Epithelial cell of esophagus (primary cell): Measurements from ENCODE around the gene NDST1.
A peak's percentile ranks its signal among the peaks of the same experiment; 100 is the strongest.

Source experiments
- DNase-seq: peaks from one replicate; pipeline ENCODE4 v3.0.0; 2010; ENCODE audit warnings: low read depth
- H3K4me3 ChIP-seq: 2 replicates; pipeline ENCODE4 v1.5.1; 2011; ENCODE audit warnings: mild to moderate bottlenecking, low read length, control low read depth
- TF ChIP-seq, protein P1 (sequence below): IDR thresholded peaks from 2 replicates; pipeline ENCODE4 v1.5.1; 2011; ENCODE audit warnings: low read depth, mild to moderate bottlenecking, low read length, control low read depth, inconsistent platforms; ENCODE audit not compliant: insufficient read depth; ENCODE audit errors: missing control alignments

Gene NDST1

DNA sequence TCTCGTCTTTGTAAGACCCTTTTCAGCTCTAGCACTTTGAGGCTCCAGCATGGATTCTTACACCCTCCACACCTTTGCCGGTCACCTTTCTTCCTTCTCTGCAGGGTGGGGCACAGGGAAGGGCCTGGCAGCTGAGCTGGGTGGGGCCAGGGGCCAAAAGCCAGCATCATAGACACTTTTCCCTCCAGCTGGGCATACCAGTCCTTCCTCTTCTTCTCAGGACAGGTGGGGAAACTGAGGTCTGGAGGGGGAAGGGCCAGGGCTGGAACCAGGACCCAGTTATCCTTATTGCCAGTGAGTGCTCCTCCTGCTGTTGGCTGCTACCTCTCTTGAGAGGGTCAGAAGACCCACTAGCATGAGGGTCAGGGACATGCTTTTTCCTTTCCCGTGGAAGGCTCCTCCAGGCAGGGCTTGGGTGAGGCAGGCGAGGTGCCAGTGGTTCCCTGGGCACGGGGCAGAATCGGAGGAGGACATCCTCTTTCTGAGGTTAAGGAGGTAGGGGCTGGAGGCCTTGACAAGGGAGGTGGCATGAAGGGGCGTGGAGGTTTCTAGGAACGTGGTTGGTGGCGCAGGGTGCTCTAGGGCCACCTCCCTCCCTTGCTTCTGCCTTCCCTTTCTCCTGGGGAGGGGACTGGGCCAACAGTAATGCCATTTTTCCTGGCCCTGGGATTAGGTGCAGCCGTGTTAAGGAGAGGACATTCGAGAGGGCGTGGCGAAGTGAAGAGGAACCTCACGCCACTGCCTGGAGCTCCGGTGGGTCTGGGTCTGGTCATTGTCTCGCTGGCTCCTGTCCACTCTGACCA lies at the start of gene NDST1:
TSS of gene NDST1 (plus strand) at position 658 of the 803 bp plus-strand sequence. CDS start 13,124 bp downstream, outside the sequence.
- DNase-seq, result no peak
- no peak within 1 kb of the TSS for H3K4me3 ChIP-seq
- TF ChIP-seq, protein P1, sequence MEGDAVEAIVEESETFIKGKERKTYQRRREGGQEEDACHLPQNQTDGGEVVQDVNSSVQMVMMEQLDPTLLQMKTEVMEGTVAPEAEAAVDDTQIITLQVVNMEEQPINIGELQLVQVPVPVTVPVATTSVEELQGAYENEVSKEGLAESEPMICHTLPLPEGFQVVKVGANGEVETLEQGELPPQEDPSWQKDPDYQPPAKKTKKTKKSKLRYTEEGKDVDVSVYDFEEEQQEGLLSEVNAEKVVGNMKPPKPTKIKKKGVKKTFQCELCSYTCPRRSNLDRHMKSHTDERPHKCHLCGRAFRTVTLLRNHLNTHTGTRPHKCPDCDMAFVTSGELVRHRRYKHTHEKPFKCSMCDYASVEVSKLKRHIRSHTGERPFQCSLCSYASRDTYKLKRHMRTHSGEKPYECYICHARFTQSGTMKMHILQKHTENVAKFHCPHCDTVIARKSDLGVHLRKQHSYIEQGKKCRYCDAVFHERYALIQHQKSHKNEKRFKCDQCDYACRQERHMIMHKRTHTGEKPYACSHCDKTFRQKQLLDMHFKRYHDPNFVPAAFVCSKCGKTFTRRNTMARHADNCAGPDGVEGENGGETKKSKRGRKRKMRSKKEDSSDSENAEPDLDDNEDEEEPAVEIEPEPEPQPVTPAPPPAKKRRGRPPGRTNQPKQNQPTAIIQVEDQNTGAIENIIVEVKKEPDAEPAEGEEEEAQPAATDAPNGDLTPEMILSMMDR, result no peak

DNA sequence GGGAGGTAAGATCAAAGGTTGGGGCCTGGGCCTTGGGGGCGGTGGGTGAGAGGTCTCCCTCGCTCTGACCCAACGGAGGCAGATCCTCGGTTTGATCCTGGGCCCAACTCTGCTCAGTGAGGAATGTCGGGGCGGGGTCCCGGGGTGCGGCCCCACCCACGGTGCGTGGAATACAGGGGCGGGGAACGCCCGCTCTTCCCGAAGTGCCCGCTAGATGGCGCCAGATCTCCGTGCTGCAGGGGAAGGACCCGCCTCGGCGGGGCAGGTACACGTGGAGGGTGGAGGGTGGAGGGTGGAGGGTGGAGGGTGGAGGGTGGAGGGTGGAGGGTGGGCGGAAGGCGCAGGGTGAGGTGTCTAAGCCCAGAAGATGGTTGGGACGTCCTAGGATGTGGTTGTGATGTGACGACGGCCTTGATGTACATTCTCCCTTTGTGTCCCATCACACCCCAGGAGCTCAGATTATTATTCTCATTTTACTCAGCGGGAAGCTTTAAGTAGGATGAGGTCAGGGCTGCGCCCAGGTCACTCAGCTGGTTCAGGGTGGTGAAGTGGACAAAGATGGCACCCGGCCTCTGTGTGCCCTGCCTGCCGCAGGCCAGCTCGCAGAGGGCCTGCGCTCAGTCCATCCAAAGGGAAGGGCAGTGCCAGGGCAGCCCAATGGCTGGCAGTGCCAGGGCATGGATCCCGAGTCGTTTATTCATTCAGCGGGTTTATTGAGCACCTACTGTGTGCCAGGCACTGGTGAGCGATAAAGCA lies 49.0 kb upstream of the NDST1 start:
- TF ChIP-seq, protein P1, result peak; percentile 75
- H3K4me3 ChIP-seq, result no peak overlapping the region
- peak; percentile 64 for DNase-seq

DNA sequence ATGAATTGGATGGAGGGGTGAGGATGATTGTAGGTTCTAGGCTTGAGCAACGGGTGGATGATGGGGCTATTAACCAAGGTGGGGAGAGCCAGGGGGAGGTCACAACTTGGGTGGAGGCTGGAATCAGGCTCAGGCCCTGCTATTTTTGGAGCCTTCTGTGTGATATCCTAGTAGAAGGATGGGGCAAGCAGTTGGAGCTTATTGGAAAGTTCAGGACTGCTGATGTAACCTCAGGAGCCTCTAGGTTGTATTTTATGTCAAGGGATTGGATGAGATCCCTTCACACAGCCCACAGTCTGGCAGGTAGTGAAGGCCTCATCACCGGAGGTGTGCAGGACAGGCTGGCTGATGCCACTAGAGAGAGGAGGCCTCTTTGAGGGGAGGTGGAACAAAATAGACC lies 47.1 kb upstream of the NDST1 start:
- H3K4me3 ChIP-seq, result no peak overlapping the region
- no peak for DNase-seq
- TF ChIP-seq, protein P1, result no peak

DNA sequence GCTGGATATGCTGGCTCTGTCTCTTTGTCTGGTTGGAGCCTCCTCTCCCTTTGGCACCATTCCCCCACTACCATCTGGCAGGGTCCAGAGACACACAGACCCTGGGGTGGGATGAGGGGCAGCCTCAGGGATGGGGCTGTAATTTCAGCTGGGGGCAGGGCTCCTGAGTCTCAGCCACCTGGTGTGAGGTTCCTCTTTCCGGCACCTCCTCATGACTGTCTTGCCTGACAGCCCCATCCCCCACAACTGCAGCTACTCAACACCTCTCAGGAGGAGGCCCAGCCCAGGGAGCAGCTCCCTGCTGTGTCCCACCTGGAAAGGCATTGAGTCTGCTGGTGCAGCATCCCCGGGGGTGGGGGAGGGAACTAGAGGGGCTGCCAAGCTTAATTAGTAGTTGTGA lies 46.7 kb upstream of the NDST1 start:
- TF ChIP-seq, protein P1, result no peak
- no peak for DNase-seq
- H3K4me3 ChIP-seq, result no peak overlapping the region

DNA sequence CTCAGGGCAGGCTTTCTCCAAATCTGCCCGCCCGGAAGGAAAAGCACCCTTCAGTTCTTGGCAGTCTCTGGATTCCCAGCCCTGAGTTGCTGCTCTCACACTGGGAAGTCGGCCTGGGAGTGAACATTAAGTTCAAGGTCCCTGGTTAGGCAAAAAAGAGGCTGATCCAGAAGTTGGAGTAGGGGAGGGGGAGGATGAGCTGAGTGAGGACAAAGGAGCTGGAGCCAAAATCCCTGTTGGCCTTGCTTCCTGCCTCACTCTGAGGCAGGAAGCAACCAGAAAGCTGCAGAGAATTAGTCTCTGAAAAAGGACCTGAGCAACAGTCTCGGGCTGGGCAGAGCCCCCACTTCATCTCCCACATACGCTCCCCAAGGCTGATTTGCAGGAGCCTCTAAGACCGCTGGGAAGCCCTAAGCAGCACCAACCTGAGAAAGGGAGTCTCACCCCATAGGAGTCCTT lies 43.3 kb upstream of the NDST1 start:
- H3K4me3 ChIP-seq, result no peak overlapping the region
- DNase-seq, result no peak
- TF ChIP-seq, protein P1, result no peak

DNA sequence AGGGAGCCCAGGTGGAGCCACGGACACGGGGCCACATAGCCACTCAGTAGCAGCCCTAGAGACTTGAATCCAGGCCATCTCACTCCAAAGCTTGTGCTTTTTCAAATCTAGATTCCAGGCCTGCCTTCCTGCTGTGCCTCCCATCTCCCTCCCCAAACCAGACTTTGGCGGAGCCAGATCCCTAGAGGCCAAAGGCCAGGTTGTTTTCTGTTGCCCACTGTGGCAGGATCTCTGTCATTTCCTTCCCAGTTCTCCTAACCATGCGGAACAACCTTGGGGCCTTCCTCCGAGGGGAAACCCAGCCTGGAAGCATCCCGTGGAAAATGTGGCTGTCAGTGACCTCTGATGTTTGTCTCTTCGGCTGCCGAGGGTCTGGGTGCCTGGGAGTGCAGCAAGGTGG lies 42.0 kb upstream of the NDST1 start:
- TF ChIP-seq, protein P1, result no peak
- no peak overlapping the region for H3K4me3 ChIP-seq
- DNase-seq, result no peak
